Uterus (tissue), 2 donors: Measurements from ENCODE around the gene TLE4.

Experiments used
- CTCF ChIP-seq, 4 experiments: fragments of 200-600 bp in 2 of 4; fragments of 450-650 bp in 2 of 4; sonication (generic) in 2 of 4; IDR thresholded peaks; one replicate each; pipeline ENCODE4 v1.5.1; 2016 to 2019; ENCODE audit warnings: antibody characterized with exemption in 4 of 4, mild to moderate bottlenecking in 2 of 4, moderate library complexity in 1 of 4
- POLR2A ChIP-seq, 2 donors: fragments of 450-650 bp; IDR thresholded peaks; one replicate each; pipeline ENCODE4 v1.6.1; 2016; ENCODE audit warnings: antibody characterized with exemption in 2 of 2, mild to moderate bottlenecking in 1 of 2, moderate library complexity in 1 of 2

- TF ChIP-seq CTCF (IDR thresholded peaks at IDR 0.05) (no peak), POLR2A (IDR thresholded peaks at IDR 0.05) (no peak)
These were observed 28.7 kb downstream of the TLE4 start for GRCh38 chr9:79600466-79600865.
